Measurements from ENCODE around the gene FBXO11. TPM values are rescaled to one million over a fixed set of nuclear protein-coding genes. Genes with fewer than 3 reads are reported as not detected.

Gene FBXO11
- polyA plus RNA-seq, 1 donor (not counting 4 experiments of a cell fraction or from before 2014, with no cell fraction given): 45.5 TPM

DNA sequence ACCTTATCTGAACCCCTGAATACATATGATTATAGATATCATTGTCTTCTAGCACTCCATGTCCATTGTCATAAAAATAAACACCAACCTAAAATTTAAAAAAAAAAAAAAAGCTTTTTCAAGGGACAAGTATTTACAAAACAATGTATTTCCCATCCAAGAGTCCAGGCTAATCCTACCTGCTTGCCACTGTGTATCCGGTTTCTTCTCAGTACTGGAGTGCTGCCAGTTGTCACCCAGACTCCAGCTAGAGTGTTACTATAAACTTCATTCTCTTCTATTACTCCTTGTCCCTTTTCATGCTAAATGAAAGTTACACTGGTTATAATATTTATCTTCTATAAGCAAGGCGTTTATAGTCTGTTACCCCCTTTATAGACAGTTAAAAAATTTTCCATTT is 87.5 kb downstream of the FBXO11 start:
- no peaks in the 10 kb centered on the region for H3K9me3 ChIP-seq (ENCODE audit: control insufficient read depth, low read depth, low read length)
- dilution Hi-C loops (cut with MboI; ENCODE audit: extremely low pct_ligation_motif_present, low sequenced_read_pairs): no loop called here
- peaks cover 14 to 25% of the 10 kb centered on the region in 2 experiments for H3K36me3 ChIP-seq (ENCODE audit: control insufficient read depth in 2 of 2, extremely low read depth in 1 of 2, insufficient read depth in 2 of 2, low read length in 2 of 2)
- no peak overlapping the region for H3K27ac ChIP-seq (ENCODE audit: control insufficient read depth, insufficient read depth, low read length)
- no peaks in the 10 kb centered on the region for H3K4me1 ChIP-seq (ENCODE audit: control insufficient read depth, extremely low read depth, insufficient read depth, low read length)
- no peak overlapping the region for H3K4me3 ChIP-seq (ENCODE audit: control insufficient read depth in 2 of 3, extremely low read depth in 1 of 3, insufficient read depth in 2 of 3, low read depth in 1 of 3, low read length in 3 of 3)
- no peak overlapping the region for H3K4me2 ChIP-seq (ENCODE audit: control insufficient read depth, extremely low read depth, insufficient read depth, low read depth, low read length)
- H2AFZ ChIP-seq (ENCODE audit: control insufficient read depth, low read length): no peak overlapping the region
- no peak overlapping the region for H3K9ac ChIP-seq (ENCODE audit: control insufficient read depth, extremely low read depth, insufficient read depth, low read length)
- no peaks in the 10 kb centered on the region for H3K79me2 ChIP-seq (ENCODE audit: control insufficient read depth, insufficient read depth, low read length)
- FAIRE-seq (no peak), DNase-seq (ENCODE audit: low read depth, low spot score) (no peak)
- H4K20me1 ChIP-seq (ENCODE audit: control insufficient read depth, extremely low read depth, insufficient read depth, low read length): no peaks in the 10 kb centered on the region
- H3K27me3 ChIP-seq (ENCODE audit: control insufficient read depth, extremely low read depth, insufficient read depth, low read length): no peaks in the 10 kb centered on the region
- H3K9me1 ChIP-seq (ENCODE audit: control insufficient read depth, extremely low read depth, insufficient read depth, low read length): no peaks in the 10 kb centered on the region
- no peak for TF ChIP-seq EZH2 (IDR thresholded peaks at IDR 0.05; ENCODE audit: low read length)
- no peak for TF ChIP-seq CTCF (optimal IDR thresholded peaks at IDR 0.05 in 1 of 3, IDR thresholded peaks at IDR 0.05 in 1 of 3, conservative IDR thresholded peaks at IDR 0.05 in 1 of 3; ENCODE audit: extremely low read depth in 1 of 3, insufficient read depth in 2 of 3, low read length in 3 of 3)

DNA sequence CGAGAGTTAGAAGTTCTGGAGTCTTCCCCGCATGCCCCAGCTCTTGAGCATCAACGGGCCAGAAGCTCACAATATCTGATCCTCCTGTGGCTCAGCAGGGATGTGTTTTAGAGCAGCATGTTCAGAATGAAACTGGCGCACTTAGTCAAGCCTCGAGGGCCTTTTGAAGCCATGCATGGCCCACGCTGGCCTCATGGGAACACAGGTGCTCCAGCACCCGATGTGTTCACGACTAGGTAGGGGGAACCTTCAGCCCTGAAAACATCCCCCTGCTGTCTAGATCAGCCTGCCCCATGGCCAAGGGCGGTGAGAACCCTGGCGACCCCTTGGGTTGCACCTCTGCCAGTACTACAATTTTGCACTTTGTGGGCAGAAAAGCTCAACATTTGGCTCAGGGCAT is 90.5 kb downstream of the FBXO11 start:
- H3K4me2 ChIP-seq (ENCODE audit: control insufficient read depth, extremely low read depth, insufficient read depth, low read depth, low read length): no peak overlapping the region
- H3K27ac ChIP-seq (ENCODE audit: control insufficient read depth, insufficient read depth, low read length): no peak overlapping the region
- no peaks in the 10 kb centered on the region for H3K4me1 ChIP-seq (ENCODE audit: control insufficient read depth, extremely low read depth, insufficient read depth, low read length)
- no peak overlapping the region for H2AFZ ChIP-seq (ENCODE audit: control insufficient read depth, low read length)
- H3K9ac ChIP-seq (ENCODE audit: control insufficient read depth, extremely low read depth, insufficient read depth, low read length): no peak overlapping the region
- H3K79me2 ChIP-seq (ENCODE audit: control insufficient read depth, insufficient read depth, low read length): no peaks in the 10 kb centered on the region
- no peaks in the 10 kb centered on the region for H3K27me3 ChIP-seq (ENCODE audit: control insufficient read depth, extremely low read depth, insufficient read depth, low read length)
- H3K4me3 ChIP-seq (ENCODE audit: control insufficient read depth in 2 of 3, extremely low read depth in 1 of 3, insufficient read depth in 2 of 3, low read depth in 1 of 3, low read length in 3 of 3): no peak overlapping the region
- peaks cover 15 to 20% of the 10 kb centered on the region in 2 experiments for H3K36me3 ChIP-seq (ENCODE audit: control insufficient read depth in 2 of 2, extremely low read depth in 1 of 2, insufficient read depth in 2 of 2, low read length in 2 of 2)
- no peaks in the 10 kb centered on the region for H4K20me1 ChIP-seq (ENCODE audit: control insufficient read depth, extremely low read depth, insufficient read depth, low read length)
- FAIRE-seq (no peak), DNase-seq (ENCODE audit: low read depth, low spot score) (no peak)
- dilution Hi-C loops (cut with MboI; ENCODE audit: extremely low pct_ligation_motif_present, low sequenced_read_pairs): no loop called here
- no peaks in the 10 kb centered on the region for H3K9me3 ChIP-seq (ENCODE audit: control insufficient read depth, low read depth, low read length)
- TF ChIP-seq EZH2 (IDR thresholded peaks at IDR 0.05; ENCODE audit: low read length) (no peak), CTCF (optimal IDR thresholded peaks at IDR 0.05 in 1 of 3, IDR thresholded peaks at IDR 0.05 in 1 of 3, conservative IDR thresholded peaks at IDR 0.05 in 1 of 3; ENCODE audit: extremely low read depth in 1 of 3, insufficient read depth in 2 of 3, low read length in 3 of 3) (no peak)
- H3K9me1 ChIP-seq (ENCODE audit: control insufficient read depth, extremely low read depth, insufficient read depth, low read length): no peaks in the 10 kb centered on the region
